HPDE6-E6E7 (cell line): ENCODE measurements around the gene CBR3.
"Not testable (repeated sequence)": the region's sequence is repeated elsewhere in the genome, so short reads cannot be mapped to it uniquely, and the experiment has no call there.

Experiments
- DNase-seq: peaks from one replicate; pipeline ENCODE4 v3.0.0; 2011; ENCODE audit warnings: missing footprints; ENCODE audit errors: extremely low spot score

CBR3 gene

GRCh38 chr21:36134803-36135390 is at the start of gene CBR3:
Gene CBR3 (plus strand): TSS chr21:36135079. CDS start chr21:36135193, 114 bp downstream.
- peak; percentile 49 for DNase-seq

- no peak for DNase-seq
Measured at GRCh38 chr21:36087362-36088138, 47.3 kb upstream of the CBR3 start.

DNA sequence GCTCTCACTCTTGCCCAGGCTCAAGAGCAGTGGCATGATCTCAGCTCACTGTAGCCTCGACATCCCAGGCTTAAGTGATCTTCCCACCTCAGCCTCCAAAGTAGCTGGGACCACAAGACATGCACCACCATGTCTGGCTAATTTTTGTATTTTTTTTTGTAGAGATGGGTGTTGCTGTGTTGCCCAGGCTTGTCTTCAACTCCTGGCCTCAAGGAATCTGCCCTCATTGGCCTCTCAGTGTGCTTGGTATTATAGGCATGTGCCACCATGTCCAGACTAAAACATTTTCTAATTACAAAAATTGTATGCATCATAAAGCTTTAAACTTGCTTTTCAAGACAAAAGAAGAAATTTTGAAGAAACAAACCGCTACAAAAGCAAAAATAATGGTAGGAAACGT is 44.9 kb upstream of the CBR3 start:
- peak; percentile 35 for DNase-seq

DNA sequence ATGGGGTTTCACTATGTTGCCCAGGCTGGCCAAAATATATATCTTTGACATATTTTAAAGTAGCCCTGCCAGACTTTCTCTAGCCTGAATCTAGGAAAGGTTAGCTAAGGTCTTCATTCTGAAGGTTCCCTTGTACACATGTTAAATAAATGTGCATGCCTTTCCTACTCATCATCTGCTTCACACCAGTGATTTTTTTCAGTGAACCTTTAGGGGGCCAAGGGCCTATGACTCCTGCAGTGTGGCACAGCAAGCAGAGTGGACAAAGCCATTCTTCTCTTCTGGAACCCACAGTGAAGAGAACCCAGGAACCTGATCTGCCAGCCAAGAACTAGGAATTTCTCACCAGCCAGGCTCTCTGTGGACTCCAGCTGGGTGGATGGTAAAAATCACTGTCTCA is 42.2 kb upstream of the CBR3 start:
- DNase-seq: no peak

DNA sequence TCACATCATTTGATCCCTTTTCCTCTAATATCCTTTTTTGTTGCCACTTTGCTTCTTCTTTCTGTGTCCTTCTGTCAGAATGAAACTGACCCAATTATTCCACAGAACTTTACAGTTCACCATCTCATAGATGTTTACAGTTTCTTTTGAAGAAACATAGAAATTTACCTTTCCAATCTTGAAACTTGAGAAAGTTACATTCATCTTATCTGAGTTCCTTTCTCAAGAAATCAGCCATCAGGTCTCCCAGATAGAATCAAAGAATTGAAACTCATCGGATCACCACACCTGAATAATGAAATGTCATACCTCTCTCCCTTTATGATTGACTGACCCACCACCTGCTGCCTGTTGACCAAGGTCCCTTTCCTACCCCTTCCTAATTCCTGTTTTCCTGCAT is 41.4 kb upstream of the CBR3 start:
- no peak for DNase-seq

- no peak for DNase-seq
Measured at GRCh38 chr21:36096398-36097290, 38.2 kb upstream of the CBR3 start.

GRCh38 chr21:36097427-36098181 is 37.3 kb upstream of the CBR3 start:
- no peak for DNase-seq

DNA sequence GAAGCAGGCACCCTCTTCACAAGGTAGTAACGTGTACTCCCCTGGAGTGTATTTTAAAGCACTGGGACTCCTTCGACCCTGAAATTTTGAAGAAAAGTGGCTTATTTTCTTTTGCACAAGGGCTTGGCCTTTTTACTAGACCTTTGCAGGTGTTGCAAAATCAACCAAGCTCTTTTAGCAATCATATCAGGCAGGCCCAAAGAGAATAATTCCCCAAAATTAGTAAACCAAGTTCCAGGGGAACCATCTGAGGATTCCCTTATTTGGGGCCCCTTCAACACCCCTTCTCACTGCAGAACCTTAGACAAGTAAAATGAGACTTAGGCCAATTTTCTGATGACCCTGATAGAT is 36.7 kb upstream of the CBR3 start:
- no peak for DNase-seq

- no peak for DNase-seq
Measured at GRCh38 chr21:36099000-36099399, 35.9 kb upstream of the CBR3 start.

GRCh38 chr21:36099695-36100211 is 35.1 kb upstream of the CBR3 start:
- DNase-seq: not testable (repeated sequence)

DNA sequence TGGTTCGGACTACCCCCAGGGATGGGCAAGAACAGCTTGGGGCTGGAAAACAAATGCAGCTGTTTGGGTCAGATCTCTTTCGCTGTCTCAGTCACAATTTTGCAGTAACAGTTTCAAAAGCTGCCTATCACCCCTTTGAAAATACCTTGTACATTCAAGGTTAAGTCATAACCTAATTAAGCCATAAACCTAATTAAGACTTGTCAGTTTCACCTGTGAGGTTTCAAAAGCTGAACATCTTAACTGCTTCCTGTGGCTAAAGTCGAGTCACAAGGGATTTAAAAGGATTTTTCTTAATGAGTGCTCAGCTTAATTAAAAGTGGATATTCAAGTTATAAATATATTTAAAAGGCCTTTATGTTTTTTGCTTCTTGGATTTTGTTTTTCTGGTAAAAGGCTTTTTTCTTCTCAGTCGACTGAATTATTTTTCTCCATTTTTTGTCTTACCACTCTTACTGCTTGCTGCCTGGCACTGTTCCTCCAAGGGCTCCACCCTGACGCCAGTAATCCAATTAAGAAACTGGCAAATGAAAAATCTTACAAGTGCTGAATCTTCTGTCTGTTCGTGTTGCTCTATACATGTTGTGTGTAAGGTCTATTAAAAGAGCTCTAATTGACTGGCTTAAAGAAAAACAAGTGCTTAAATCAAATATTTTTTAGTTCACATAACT is 33.8 kb upstream of the CBR3 start:
- no peak for DNase-seq

DNA sequence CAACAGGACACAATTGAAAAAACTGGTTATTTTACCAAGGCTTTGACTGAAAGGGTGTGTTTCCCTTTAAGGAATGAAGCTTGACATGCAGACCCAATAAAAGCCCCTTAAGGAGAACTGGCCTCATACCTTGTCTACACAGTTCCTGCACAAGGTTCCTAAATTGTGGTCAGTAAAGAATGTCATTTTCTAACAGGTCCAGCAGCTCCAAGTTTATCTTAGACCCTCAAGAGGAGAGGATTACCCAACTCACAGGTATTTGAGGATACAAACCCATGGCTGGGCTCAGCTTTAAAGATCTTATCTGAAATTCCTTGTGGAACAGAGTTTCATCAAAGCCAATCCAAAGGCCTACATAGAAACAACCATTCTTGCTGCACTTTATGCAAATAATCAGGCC is 31.4 kb upstream of the CBR3 start:
- no peak for DNase-seq

DNA sequence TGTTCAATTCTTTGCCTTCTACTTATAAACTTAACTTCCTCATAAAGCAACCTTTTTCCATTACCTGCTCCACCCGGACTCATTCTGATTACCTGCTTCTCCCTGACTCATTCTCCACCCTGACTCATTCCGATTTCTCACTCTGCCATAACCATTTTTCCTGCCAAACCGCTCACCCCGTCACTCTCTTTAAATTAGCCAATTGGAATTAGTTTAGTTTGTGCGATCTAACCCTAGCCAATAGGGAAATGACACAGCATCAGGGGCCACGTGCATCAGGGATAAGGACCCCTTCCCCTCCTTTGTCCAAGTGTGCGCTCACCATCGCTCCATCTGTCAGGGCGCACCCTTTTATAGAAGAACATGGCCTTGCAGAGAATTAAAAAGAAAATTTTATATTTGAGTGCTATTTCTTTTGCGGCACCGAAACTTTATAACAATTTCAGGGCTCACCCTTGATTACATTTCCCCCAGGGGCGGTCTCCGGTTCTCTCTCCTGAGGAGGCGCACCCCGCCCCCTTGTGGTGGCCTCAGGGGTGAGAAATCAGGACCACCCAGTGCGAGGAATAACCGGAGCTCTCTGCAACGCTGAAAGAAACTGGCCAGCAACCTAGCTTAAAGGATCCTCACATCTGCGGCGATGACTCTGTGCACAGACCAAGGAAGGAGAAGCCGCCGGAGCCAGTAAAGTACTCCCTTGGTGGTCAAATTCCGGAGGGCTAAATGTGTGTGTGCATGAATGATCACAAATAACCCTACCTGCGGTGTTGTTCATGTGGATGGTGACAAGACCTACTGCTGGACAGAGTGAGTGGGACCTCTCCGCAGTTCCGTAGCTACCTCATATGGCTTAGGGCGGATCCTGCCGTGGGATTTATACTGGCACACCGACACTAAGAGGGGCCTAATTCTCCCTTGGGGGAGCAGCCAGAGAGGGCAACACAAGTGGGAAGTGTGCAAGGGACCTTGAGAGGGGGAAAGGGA is 30.3 kb upstream of the CBR3 start:
- DNase-seq: no peak

DNA sequence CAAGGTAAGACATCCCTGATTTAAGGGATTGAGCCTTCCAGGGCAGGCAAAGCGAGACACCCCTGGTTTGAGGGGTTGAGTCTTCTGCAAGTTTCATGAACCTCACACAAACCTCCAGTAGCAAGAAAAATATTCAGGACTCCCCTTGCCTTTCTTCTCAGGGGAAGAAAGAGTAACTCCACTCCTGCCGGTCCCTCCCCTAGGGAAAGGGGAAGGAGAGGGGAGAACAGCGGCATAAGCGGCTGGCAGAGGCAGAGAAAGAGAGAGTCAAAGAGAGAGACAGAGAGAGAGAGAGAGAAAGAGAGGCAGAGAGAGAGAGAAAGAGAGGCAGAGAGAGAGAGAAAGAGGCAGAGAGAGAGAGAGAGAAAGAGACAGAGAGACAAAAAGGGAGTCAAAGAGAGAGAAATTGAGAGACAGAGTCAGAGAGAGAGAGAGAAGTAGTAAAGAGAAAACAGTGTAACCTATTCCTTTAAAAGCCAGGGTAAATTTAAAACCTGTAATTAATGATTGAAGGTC is 29.5 kb upstream of the CBR3 start:
- DNase-seq: no peak

DNA sequence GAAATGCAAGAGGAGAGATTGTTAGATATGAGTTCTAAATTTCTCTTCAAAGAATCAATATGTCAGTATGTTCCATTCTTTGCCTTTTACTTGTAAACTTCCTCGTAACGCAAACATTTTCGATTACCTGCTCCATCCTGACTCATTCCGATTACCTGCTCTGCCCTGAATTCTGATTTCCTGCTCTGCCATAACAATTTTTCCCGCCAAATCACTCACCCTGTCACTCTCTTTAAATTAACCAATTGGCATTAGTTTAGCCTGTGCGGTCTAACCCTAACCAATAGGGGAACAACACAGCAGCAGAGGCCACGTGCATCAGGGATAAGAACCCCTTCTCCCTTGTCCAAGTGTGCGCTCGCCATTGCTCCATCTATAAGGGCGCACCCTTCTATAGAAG is 25.0 kb upstream of the CBR3 start:
- no peak for DNase-seq

DNA sequence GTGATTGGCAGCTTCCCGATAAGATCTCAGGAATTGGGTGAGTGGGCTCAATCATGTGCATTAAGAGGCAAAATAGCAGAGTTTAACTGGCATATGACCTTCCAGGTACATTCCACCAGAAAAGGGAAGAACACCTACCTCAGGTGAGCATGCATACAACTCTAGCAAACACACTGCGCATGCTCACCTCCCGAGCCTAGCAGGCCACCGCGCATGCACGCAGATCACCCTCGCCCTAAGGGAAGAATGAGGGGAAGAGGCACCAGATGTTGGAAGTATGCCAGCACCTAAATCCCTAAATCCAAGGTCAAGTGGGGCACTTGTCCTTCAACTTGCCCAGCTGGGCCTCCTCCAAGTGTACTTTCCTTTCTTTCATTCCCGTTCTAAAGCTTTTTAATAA is 23.6 kb upstream of the CBR3 start:
- no peak for DNase-seq

DNA sequence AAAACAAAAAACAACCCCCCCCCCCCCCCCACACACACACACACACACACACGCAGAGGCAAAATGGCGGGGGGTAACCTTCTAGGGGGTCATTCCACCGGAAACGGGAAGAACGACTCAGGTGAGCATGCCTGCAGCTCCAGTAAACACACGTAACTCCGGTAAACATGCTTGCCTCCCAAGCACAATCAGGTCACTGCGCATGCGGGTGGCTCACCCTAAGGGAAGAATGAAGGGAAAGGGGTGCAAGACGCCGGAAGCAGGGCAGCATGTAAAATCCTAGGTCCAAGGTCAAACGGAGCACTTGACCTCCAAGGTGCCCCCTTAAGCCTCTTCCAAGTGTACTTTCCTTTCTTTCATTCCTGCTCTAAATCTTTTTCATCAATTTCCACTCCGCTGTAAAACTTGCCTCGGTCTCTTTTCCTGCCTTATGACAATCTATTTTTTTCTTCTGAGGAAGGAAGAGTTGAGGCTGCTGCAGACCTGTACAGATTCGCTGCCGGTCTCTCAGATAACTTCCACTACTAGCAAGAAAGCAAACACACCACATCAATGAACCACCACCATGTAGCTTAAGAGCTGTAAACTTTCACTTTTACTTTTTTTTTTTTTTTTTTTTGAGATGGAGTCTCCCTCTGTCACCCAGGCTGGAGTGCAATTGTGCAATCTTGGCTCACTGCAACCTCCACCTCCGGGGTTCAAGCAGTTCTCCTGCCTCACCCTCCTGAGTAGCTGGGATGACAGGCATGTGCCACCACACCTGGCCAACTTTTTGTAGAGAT is 21.0 kb upstream of the CBR3 start:
- no peak for DNase-seq

- DNase-seq: no peak
Measured at GRCh38 chr21:36115138-36115730, 19.6 kb upstream of the CBR3 start.
